ENCODE results near the gene SULT1C3.
"Not testable (repeated sequence)": the region's sequence is repeated elsewhere in the genome, so short reads cannot be mapped to it uniquely, and the experiment has no call there.

SULT1C3 gene

GRCh38 chr2:108253106-108253505 is 13.3 kb downstream of the SULT1C3 start:
- DNase-seq: no peak

GRCh38 chr2:108257757-108258331 is 18.1 kb downstream of the SULT1C3 start:
- DNase-seq: no peak

- no peak for DNase-seq
Observed at GRCh38 chr2:108260773-108261172, 21.0 kb downstream of the SULT1C3 start.

- no peak for DNase-seq
Observed at GRCh38 chr2:108262036-108262435, 22.3 kb downstream of the SULT1C3 start.

- DNase-seq: no peak
Observed at GRCh38 chr2:108263401-108263800, 23.6 kb downstream of the SULT1C3 start.

GRCh38 chr2:108266218-108266617 is 26.4 kb downstream of the SULT1C3 start:
- no peak for DNase-seq

GRCh38 chr2:108267101-108267500 is 27.3 kb downstream of the SULT1C3 start:
- no peak for DNase-seq

GRCh38 chr2:108268001-108268400 is 28.2 kb downstream of the SULT1C3 start:
- DNase-seq: no peak

GRCh38 chr2:108270346-108270745 is 30.6 kb downstream of the SULT1C3 start:
- DNase-seq: no peak

GRCh38 chr2:108270768-108271506 is 31.2 kb downstream of the SULT1C3 start:
- no peak for DNase-seq

GRCh38 chr2:108271691-108272253 is 32.0 kb downstream of the SULT1C3 start:
- no peak for DNase-seq

- DNase-seq: no peak
Observed at GRCh38 chr2:108278631-108279030, 38.9 kb downstream of the SULT1C3 start.

- no peak for DNase-seq
Observed at GRCh38 chr2:108279468-108279867, 39.7 kb downstream of the SULT1C3 start.

- no peak for DNase-seq
Observed at GRCh38 chr2:108280466-108280865, 40.7 kb downstream of the SULT1C3 start.

GRCh38 chr2:108284566-108284965 is 44.8 kb downstream of the SULT1C3 start:
- not testable (repeated sequence) for DNase-seq

GRCh38 chr2:108285616-108286015 is 45.8 kb downstream of the SULT1C3 start:
- no peak for DNase-seq

GRCh38 chr2:108287169-108287568 is 47.4 kb downstream of the SULT1C3 start:
- DNase-seq: no peak

GRCh38 chr2:108288534-108289106 is 48.9 kb downstream of the SULT1C3 start, which contains the start of gene SULT1C2:
TSS of gene SULT1C2 (plus strand) at chr2:108288895. CDS start at chr2:108293668, 4,773 bp downstream.
- DNase-seq: no peak

- no peak for DNase-seq
Observed at GRCh38 chr2:108293850-108294249, 54.1 kb downstream of the SULT1C3 start.

GRCh38 chr2:108297436-108298141 is 57.8 kb downstream of the SULT1C3 start:
- no peak for DNase-seq

- DNase-seq: no peak
Observed at GRCh38 chr2:108301558-108301957, 61.8 kb downstream of the SULT1C3 start.

GRCh38 chr2:108304975-108305374 is 65.2 kb downstream of the SULT1C3 start:
- no peak for DNase-seq

- DNase-seq: no peak
Observed at GRCh38 chr2:108305901-108306300, 66.1 kb downstream of the SULT1C3 start.

All from stimulated activated CD8-positive, alpha-beta memory T cell treated with anti-CD3 and anti-CD28 coated beads, Interleukin-4, amount 100 ng/mL, for 48 hours (primary cell).